ENCODE data around the gene NEK7. TPM values are rescaled to one million over a fixed set of nuclear protein-coding genes. Genes with fewer than 3 reads are reported as not detected.

NEK7 gene
- total and polyA plus RNA-seq, 2 of the 8 experiments (the other 6 are each of a cell fraction or from before 2014, with no cell fraction given): 5.1 to 10.0 TPM

DNA sequence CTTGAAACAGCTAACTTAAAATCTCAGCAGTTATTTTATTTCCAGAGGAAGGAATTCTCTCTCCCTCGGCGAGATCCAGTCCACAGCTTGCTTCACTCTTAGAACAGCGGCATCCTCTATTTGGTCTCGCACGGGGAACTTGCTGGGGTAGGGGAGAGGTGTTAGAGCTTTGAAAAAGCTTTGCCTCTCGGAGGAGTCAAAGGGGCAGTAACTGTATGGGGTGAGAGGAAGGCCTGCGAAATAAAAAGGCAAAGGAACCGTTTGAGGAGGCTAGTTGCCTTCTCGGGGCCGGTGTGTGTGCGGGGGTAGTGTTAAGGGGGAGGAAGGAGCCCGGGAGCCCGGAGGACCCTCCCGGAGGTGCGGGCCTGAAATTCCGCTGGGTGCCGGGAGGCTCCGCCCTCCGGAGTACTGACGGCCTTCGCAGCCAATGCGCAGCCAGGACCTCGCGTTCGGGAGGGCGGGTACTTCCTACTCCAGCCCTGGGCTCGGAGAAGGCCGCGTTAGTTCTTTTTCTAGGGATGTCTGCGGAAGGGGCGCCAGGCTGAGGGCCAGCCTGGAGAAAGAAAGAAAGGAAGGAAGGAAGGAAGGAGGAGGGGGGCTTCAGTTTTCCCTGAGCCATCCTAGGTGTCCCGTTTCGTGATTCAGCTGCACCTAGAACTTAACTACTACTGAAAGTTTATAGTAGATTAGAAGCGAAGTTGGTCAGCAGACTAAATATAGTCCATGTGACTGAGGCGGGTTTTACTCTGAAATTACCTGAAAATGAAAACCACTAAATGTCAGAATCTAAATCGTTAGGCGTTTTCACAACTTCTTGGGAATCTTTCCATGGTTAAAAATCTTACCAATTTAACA is 2.2 kb downstream of the NEK7 start:
- 3% methylated on average over 36 of the region's 37 CpGs; no CpG with 5 or more reads in 1 of the 2 experiments for WGBS, 2 experiments (ENCODE audit: extremely low coverage in 1 of 2, insufficient coverage in 1 of 2, insufficient read length in 1 of 2, insufficient replicate concordance in 2 of 2, low coverage in 1 of 2, low lambda C conversion rate in 2 of 2, missing lambda C conversion rate in 1 of 2)
- H2BK15ac ChIP-seq (ENCODE audit: low read length): no peak overlapping the region
- H3K9me3 ChIP-seq (ENCODE audit: insufficient read depth in 2 of 2, low read depth in 1 of 2, low read length in 1 of 2): no peaks in the 10 kb centered on the region
- H2BK120ac ChIP-seq (replicated peaks; ENCODE audit: low read depth, low read length): no peak overlapping the region
- H2AFZ ChIP-seq (ENCODE audit: low read length): peak overlapping the region; percentile 87
- H3K56ac ChIP-seq (replicated peaks; ENCODE audit: insufficient read length, low read depth, low read length): no peak overlapping the region
- H3K23ac ChIP-seq (ENCODE audit: insufficient read length): no peak overlapping the region
- no peak overlapping the region for H3K4ac ChIP-seq (replicated peaks; ENCODE audit: insufficient read length, low read depth, low read length)
- H4K91ac ChIP-seq (replicated peaks; ENCODE audit: insufficient read length, low read length): no peak overlapping the region
- H3K4me2 ChIP-seq (ENCODE audit: insufficient read depth in 1 of 2, low read depth in 2 of 2, low read length in 2 of 2): peak overlapping the region; percentile 84 to 85
- ChIA-PET POLR2A (ENCODE audit: partially characterized antibody) (interaction anchor here (1.2 to 1.8 kb wide), 3 partner anchors 16 to 156 kb away, joined by 3 to 5 read pairs (median 3); no protein-coding TSS in a partner anchor), CTCF (ENCODE audit: partially characterized antibody) (interaction anchor here (0.7 to 1.5 kb wide), 3 partner anchors 16 to 57 kb away, joined by 4 read pairs; no protein-coding TSS in a partner anchor)
- no peak overlapping the region for H2BK12ac ChIP-seq (ENCODE audit: low read depth, low read length)
- DNase-seq (ENCODE audit: low read depth in 1 of 2, low spot score in 2 of 2) (peak; percentile 75 to 95), FAIRE-seq (no peak)
- no peak overlapping the region; the same call in 1 of the 2 replicates for H2AK5ac ChIP-seq (ENCODE audit: low read depth, low read length)
- H3K27ac ChIP-seq (ENCODE audit: low read depth, low read length): peak overlapping the region; percentile 84
- H3K23me2 ChIP-seq (ENCODE audit: low read depth, low read length): peaks cover 8% of the 10 kb centered on the region; the same call in 1 of the 2 replicates
- peak overlapping the region; percentile 77 for H4K5ac ChIP-seq (ENCODE audit: insufficient read length, low read depth, low read length)
- peaks cover 5 to 55% of the 10 kb centered on the region in 2 experiments; a peak in 2 of 4 replicates for H3K79me2 ChIP-seq (ENCODE audit: control insufficient read depth in 1 of 2, insufficient read depth in 2 of 2, low read length in 2 of 2)
- H4K20me1 ChIP-seq (replicated peaks in 1 of 2; ENCODE audit: control insufficient read depth in 1 of 2, insufficient read depth in 2 of 2, low read length in 2 of 2): no peaks in the 10 kb centered on the region
- H3K4me1 ChIP-seq (replicated peaks in 1 of 4; ENCODE audit: control insufficient read depth in 3 of 4, insufficient read depth in 4 of 4, low read length in 3 of 4): peaks cover 0 to 16% (median 6%) of the 10 kb centered on the region in 4 experiments; a peak in 6 of 7 replicates
- peaks cover 3% of the 10 kb centered on the region; the same call in 1 of the 2 replicates for H3K79me1 ChIP-seq (ENCODE audit: low read depth, low read length)
- H4K8ac ChIP-seq (ENCODE audit: extremely low read depth, insufficient read depth, low read length): peak overlapping the region; percentile 85; the same call in 1 of the 2 replicates
- peak overlapping the region; percentile 69 for H2BK5ac ChIP-seq (ENCODE audit: low read depth, low read length)
- no peak overlapping the region for H2BK20ac ChIP-seq (ENCODE audit: low read length)
- peak overlapping the region; percentile 78; the same call in 1 of the 2 replicates for H3K18ac ChIP-seq (ENCODE audit: extremely low read depth, low read length)
- H3K27me3 ChIP-seq (replicated peaks in 1 of 4; ENCODE audit: control insufficient read depth in 3 of 4, extremely low read depth in 1 of 4, insufficient read depth in 3 of 4, low read length in 3 of 4): no peaks in the 10 kb centered on the region
- no peaks in the 10 kb centered on the region for H3K36me3 ChIP-seq (ENCODE audit: control insufficient read depth in 2 of 4, insufficient read depth in 4 of 4, low read length in 3 of 4)
- peak overlapping the region; percentile 43 to 96 (median 72) for H3K9ac ChIP-seq (replicated peaks in 1 of 4; ENCODE audit: extremely low read depth in 1 of 4, low read depth in 3 of 4, low read length in 3 of 4)
- H3K4me3 ChIP-seq (ENCODE audit: extremely low read depth in 1 of 4, insufficient read depth in 2 of 4, low read depth in 3 of 4, low read length in 4 of 4): peak overlapping the region; percentile 70 to 92 (median 78)
- H3K14ac ChIP-seq (ENCODE audit: insufficient read length): no peak overlapping the region
- peak; percentile 59 for TF ChIP-seq RBBP5 (IDR thresholded peaks at IDR 0.05; ENCODE audit: borderline replicate concordance, low read depth, low read length)
- no peak for TF ChIP-seq KDM1A (IDR thresholded peaks at IDR 0.05; ENCODE audit: borderline replicate concordance, low read length)
- TF ChIP-seq ASH2L (IDR thresholded peaks at IDR 0.05; ENCODE audit: low read length): peak; percentile 82
- TF ChIP-seq, protein P1, sequence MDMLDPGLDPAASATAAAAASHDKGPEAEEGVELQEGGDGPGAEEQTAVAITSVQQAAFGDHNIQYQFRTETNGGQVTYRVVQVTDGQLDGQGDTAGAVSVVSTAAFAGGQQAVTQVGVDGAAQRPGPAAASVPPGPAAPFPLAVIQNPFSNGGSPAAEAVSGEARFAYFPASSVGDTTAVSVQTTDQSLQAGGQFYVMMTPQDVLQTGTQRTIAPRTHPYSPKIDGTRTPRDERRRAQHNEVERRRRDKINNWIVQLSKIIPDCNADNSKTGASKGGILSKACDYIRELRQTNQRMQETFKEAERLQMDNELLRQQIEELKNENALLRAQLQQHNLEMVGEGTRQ (IDR thresholded peaks at IDR 0.05; ENCODE audit: low read length): no peak
- no peak for TF ChIP-seq RNF2 (IDR thresholded peaks at IDR 0.05; ENCODE audit: borderline replicate concordance, low read depth, low read length, missing control alignments, poor library complexity, severe bottlenecking)
- no peak for TF ChIP-seq SAP30 (IDR thresholded peaks at IDR 0.05; ENCODE audit: insufficient read depth, insufficient replicate concordance, low read length)
- TF ChIP-seq TCF12 (IDR thresholded peaks at IDR 0.05; ENCODE audit: low read depth, low read length): no peak
- TF ChIP-seq GABPA (IDR thresholded peaks at IDR 0.05; ENCODE audit: borderline replicate concordance, insufficient read depth, low read length): no peak; the same call in 1 of the 2 replicates
- no peak for TF ChIP-seq MAFK (IDR thresholded peaks at IDR 0.05; ENCODE audit: low read depth, low read length)

Measured in H1 (cell line).